WTC11 (cell line): ENCODE data around the gene LEFTY2. TPM values are rescaled to one million over a fixed set of nuclear protein-coding genes. Genes with fewer than 3 reads are reported as not detected.

Experiments used
- ATAC-seq: fragments of 200-7000 bp; cut with Tn5 transposase; 2 replicates; pipeline ENCODE4 v1.10.0; 2021; ENCODE audit warnings: mild to moderate bottlenecking, moderate library complexity
- CTCF ChIA-PET: fragments of 300-600 bp; sonication (Branson Sonifier 250); formaldehyde crosslinking; loops from one replicate; lab custom pipeline; 2021; ENCODE audit warnings: antibody characterized with exemption; lab: Charles Lee
- POLR2A ChIA-PET: fragments of 350-600 bp; sonication (Branson Sonifier 250); formaldehyde crosslinking; loops from one replicate; lab custom pipeline; 2021; ENCODE audit warnings: antibody characterized with exemption; lab: Charles Lee
- DNase-seq: peaks from one replicate; pipeline ENCODE4 v3.0.0; 2021; ENCODE audit warnings: low spot score
- H3K27ac Mint-ChIP-seq: 2 replicates; pipeline ENCODE4 v1.8.0; 2021; ENCODE audit warnings: mixed read lengths
- H3K27me3 Mint-ChIP-seq: 2 replicates; pipeline ENCODE4 v1.8.0; 2021; ENCODE audit warnings: low read depth, mild to moderate bottlenecking, moderate library complexity, mixed read lengths
- H3K36me3 Mint-ChIP-seq: 2 replicates; pipeline ENCODE4 v1.8.0; 2021; ENCODE audit warnings: mixed read lengths
- H3K4me1 Mint-ChIP-seq: 2 replicates; pipeline ENCODE4 v1.8.0; 2022; ENCODE audit warnings: mixed read lengths
- H3K4me3 Mint-ChIP-seq: 2 replicates; pipeline ENCODE4 v1.8.0; 2021; ENCODE audit warnings: mild to moderate bottlenecking, moderate library complexity, mixed read lengths
- H3K9me3 Mint-ChIP-seq: 2 replicates; pipeline ENCODE4 v1.8.0; 2021; ENCODE audit warnings: mixed read lengths
- ATF2 ChIP-seq: sonication (generic); formaldehyde crosslinking; IDR thresholded peaks from 2 replicates; pipeline ENCODE4 v1.8.1; 2022; ENCODE audit warnings: low read depth, missing genetic modification reagents, borderline replicate concordance
- ATF3 ChIP-seq: sonication (generic); formaldehyde crosslinking; conservative IDR thresholded peaks from 2 replicates; pipeline ENCODE4 v1.8.1; 2022; ENCODE audit warnings: mild to moderate bottlenecking, missing genetic modification reagents
- E2F1 ChIP-seq: sonication (generic); formaldehyde crosslinking; IDR thresholded peaks from 2 replicates; pipeline ENCODE4 v1.8.0; 2022; ENCODE audit warnings: mild to moderate bottlenecking, missing genetic modification reagents
- E2F4 ChIP-seq: sonication (generic); formaldehyde crosslinking; IDR thresholded peaks from 2 replicates; pipeline ENCODE4 v1.8.1; 2022; ENCODE audit warnings: low read depth, mild to moderate bottlenecking, moderate library complexity, missing genetic modification reagents, borderline replicate concordance
- ERG ChIP-seq: fragments of 250-450 bp; sonication (Bioruptor Pico); IDR thresholded peaks from 2 replicates; pipeline ENCODE4 v1.8.0; 2021; ENCODE audit warnings: mild to moderate bottlenecking
- ESRRA ChIP-seq: sonication (generic); formaldehyde crosslinking; IDR thresholded peaks from 2 replicates; pipeline ENCODE4 v1.8.1; 2022; ENCODE audit warnings: mild to moderate bottlenecking, missing genetic modification reagents, borderline replicate concordance
- FOXP1 ChIP-seq: sonication (generic); formaldehyde crosslinking; IDR thresholded peaks from 2 replicates; pipeline ENCODE4 v1.8.0; 2022; ENCODE audit warnings: missing genetic modification reagents, mild to moderate bottlenecking, moderate library complexity, borderline replicate concordance
- IRF1 ChIP-seq: sonication (generic); formaldehyde crosslinking; IDR thresholded peaks from 2 replicates; pipeline ENCODE4 v1.8.0; 2023; ENCODE audit warnings: missing genetic modification reagents
- IRF2 ChIP-seq: sonication (generic); formaldehyde crosslinking; IDR thresholded peaks from 2 replicates; pipeline ENCODE4 v1.8.0; 2022; ENCODE audit warnings: low read depth, missing genetic modification reagents, borderline replicate concordance
- MAX ChIP-seq: sonication (generic); formaldehyde crosslinking; IDR thresholded peaks from 2 replicates; pipeline ENCODE4 v1.8.0; 2022; ENCODE audit warnings: mild to moderate bottlenecking, missing genetic modification reagents
- MYBL2 ChIP-seq: sonication (generic); formaldehyde crosslinking; IDR thresholded peaks from 2 replicates; pipeline ENCODE4 v1.8.1; 2023; ENCODE audit warnings: mild to moderate bottlenecking, moderate library complexity, missing genetic modification reagents
- NR2C2 ChIP-seq: sonication (generic); formaldehyde crosslinking; IDR thresholded peaks from 2 replicates; pipeline ENCODE4 v1.8.0; 2022; ENCODE audit warnings: mild to moderate bottlenecking, missing genetic modification reagents
- TEAD1 ChIP-seq: sonication (generic); formaldehyde crosslinking; IDR thresholded peaks from 2 replicates; pipeline ENCODE4 v1.8.0; 2022; ENCODE audit warnings: mild to moderate bottlenecking, missing genetic modification reagents
- ZBTB21 ChIP-seq: sonication (generic); formaldehyde crosslinking; IDR thresholded peaks from 2 replicates; pipeline ENCODE4 v1.8.1; 2023; ENCODE audit warnings: mild to moderate bottlenecking, missing genetic modification reagents, borderline replicate concordance
- ZBTB43 ChIP-seq: sonication (generic); formaldehyde crosslinking; IDR thresholded peaks from 2 replicates; pipeline ENCODE4 v1.8.1; 2023; ENCODE audit warnings: mild to moderate bottlenecking, missing genetic modification reagents
- ZMAT4 ChIP-seq: fragments of 250-450 bp; sonication (Bioruptor Pico); IDR thresholded peaks from 2 replicates; pipeline ENCODE4 v1.9.0; 2021; ENCODE audit warnings: mild to moderate bottlenecking
- ZNF232 ChIP-seq: sonication (generic); formaldehyde crosslinking; IDR thresholded peaks from 2 replicates; pipeline ENCODE4 v1.8.0; 2022; ENCODE audit warnings: mild to moderate bottlenecking, missing genetic modification reagents
- ZNF281 ChIP-seq: sonication (generic); formaldehyde crosslinking; IDR thresholded peaks from 2 replicates; pipeline ENCODE4 v1.8.0; 2023; ENCODE audit warnings: mild to moderate bottlenecking, missing genetic modification reagents
- ZNF416 ChIP-seq: fragments of 250-450 bp; sonication (Bioruptor Pico); IDR thresholded peaks from 2 replicates; pipeline ENCODE4 v1.9.0; 2021; ENCODE audit warnings: mild to moderate bottlenecking, inconsistent platforms
- ZNF423 ChIP-seq: fragments of 250-450 bp; sonication (Bioruptor Pico); IDR thresholded peaks from 2 replicates; pipeline ENCODE4 v2.1.2; 2022; ENCODE audit warnings: mild to moderate bottlenecking, moderate library complexity
- ZNF512 ChIP-seq: sonication (generic); formaldehyde crosslinking; IDR thresholded peaks from 2 replicates; pipeline ENCODE4 v1.8.1; 2022; ENCODE audit warnings: missing genetic modification reagents, borderline replicate concordance
- total RNA-seq: library from RNA; stranded (reverse); gene quantifications from 3 replicates; pipeline ENCODE4 v1.2.3, GENCODE V29; 2021

LEFTY2 gene
- total RNA-seq, 1 experiment from 2014 or later: 15.5 TPM

GRCh38 chr1:225954753-225955152 lies 13.7 kb upstream of the LEFTY2 start (continued):
- TF ChIP-seq ZMAT4 (CRISPR knock-in tag): no peak
- TF ChIP-seq TEAD1 (CRISPR knock-in tag): no peak
- no peak for TF ChIP-seq E2F1
- TF ChIP-seq ZNF232: no peak
- TF ChIP-seq, all 79 proteins: peak for 0

GRCh38 chr1:225953315-225953714 lies 12.3 kb upstream of the LEFTY2 start:
- TF ChIP-seq ZNF416: no peak
- TF ChIP-seq ZNF423: no peak
- TF ChIP-seq ERG (CRISPR knock-in tag): no peak
- no peak for TF ChIP-seq IRF1
- no peak for TF ChIP-seq E2F4 (CRISPR knock-in tag)
- no peak for TF ChIP-seq ZNF232
- no peak for TF ChIP-seq NR2C2
- no peak for TF ChIP-seq ZNF281 (CRISPR knock-in tag)
- no peak for TF ChIP-seq ZBTB43 (CRISPR knock-in tag)
- no peak for TF ChIP-seq MAX (CRISPR knock-in tag)
- no peak for TF ChIP-seq FOXP1 (CRISPR knock-in tag)
- no peak for TF ChIP-seq ATF2 (CRISPR knock-in tag)
- no peak for TF ChIP-seq ATF3
- TF ChIP-seq ESRRA (CRISPR knock-in tag): no peak
- TF ChIP-seq ZMAT4 (CRISPR knock-in tag): no peak
- no peak for TF ChIP-seq MYBL2 (CRISPR knock-in tag)
- no peak for TF ChIP-seq ZNF512 (CRISPR knock-in tag)
- no peak for TF ChIP-seq IRF2 (CRISPR knock-in tag)
- TF ChIP-seq ZBTB21 (CRISPR knock-in tag): no peak
- H3K27ac Mint-ChIP-seq: no peak overlapping the region
- peaks cover 6% of the 10 kb centered on the region; the same call in 1 of the 2 replicates for H3K9me3 Mint-ChIP-seq
- ChIA-PET POLR2A (no interaction called here), CTCF (no interaction called here)
- peaks cover 25% of the 10 kb centered on the region for H3K4me1 Mint-ChIP-seq
- H3K36me3 Mint-ChIP-seq: no peaks in the 10 kb centered on the region
- DNase-seq (no peak), ATAC-seq (no peak)
- H3K27me3 Mint-ChIP-seq: peaks cover 91% of the 10 kb centered on the region
- no peak overlapping the region for H3K4me3 Mint-ChIP-seq
